Epithelial cell of esophagus (primary cell): ENCODE measurements around the gene MFAP5.

Experiments
- DNase-seq: peaks from one replicate; pipeline ENCODE4 v3.0.0; 2010; ENCODE audit warnings: low read depth
- H3K4me3 ChIP-seq: 2 replicates; pipeline ENCODE4 v1.5.1; 2011; ENCODE audit warnings: mild to moderate bottlenecking, low read length, control low read depth
- CTCF ChIP-seq: IDR thresholded peaks from 2 replicates; pipeline ENCODE4 v1.5.1; 2011; ENCODE audit warnings: low read depth, mild to moderate bottlenecking, low read length, control low read depth, inconsistent platforms; ENCODE audit not compliant: insufficient read depth; ENCODE audit errors: missing control alignments

Gene MFAP5

GRCh38 chr12:8609061-8609570 lies 53.5 kb downstream of the MFAP5 start:
- TF ChIP-seq CTCF = peak; percentile 91
- peak; percentile 59 for DNase-seq
- H3K4me3 ChIP-seq = no peak overlapping the region

GRCh38 chr12:8606890-8607289 lies 55.7 kb downstream of the MFAP5 start:
- TF ChIP-seq CTCF = no peak
- no peak for DNase-seq
- H3K4me3 ChIP-seq = no peak overlapping the region

GRCh38 chr12:8605057-8605456 lies 57.6 kb downstream of the MFAP5 start:
- DNase-seq = no peak
- no peak overlapping the region for H3K4me3 ChIP-seq
- no peak for TF ChIP-seq CTCF

GRCh38 chr12:8603856-8604255 lies 58.8 kb downstream of the MFAP5 start:
- TF ChIP-seq CTCF = peak; percentile 46
- H3K4me3 ChIP-seq = no peak overlapping the region
- peak; percentile 10 for DNase-seq

GRCh38 chr12:8603286-8603685 lies 59.3 kb downstream of the MFAP5 start:
- TF ChIP-seq CTCF = no peak
- no peak for DNase-seq
- no peak overlapping the region for H3K4me3 ChIP-seq

- no peak overlapping the region for H3K4me3 ChIP-seq
- DNase-seq = no peak
- TF ChIP-seq CTCF = no peak
Measured at GRCh38 chr12:8596561-8596960, 66.1 kb downstream of the MFAP5 start.
